Astrocyte of the spinal cord (primary cell): ENCODE data around the gene ESRRG.

Source experiments
- DNase-seq: peaks from one replicate; pipeline ENCODE4 v3.0.0; 2011; ENCODE audit warnings: low read depth, low spot score
- H3K4me3 ChIP-seq: 2 replicates; pipeline ENCODE4 v1.5.1; 2011; ENCODE audit warnings: low read depth, mild to moderate bottlenecking, low read length, moderate library complexity
- CTCF ChIP-seq: IDR thresholded peaks from 2 replicates; pipeline ENCODE4 v1.5.1; 2012; ENCODE audit warnings: low read depth, mild to moderate bottlenecking, low read length, inconsistent platforms
- in situ Hi-C: cut with HindIII; loops from 2 replicates; pipeline ENCODE4 v1.10.0; 2017; ENCODE audit warnings: low sequenced_read_pairs

Gene ESRRG

GRCh38 chr1:216627252-216627651, 96.0 kb downstream of the ESRRG start:
- no peak for TF ChIP-seq CTCF
- no peak overlapping the region for H3K4me3 ChIP-seq
- in situ Hi-C loops = no loop called here
- DNase-seq = no peak

GRCh38 chr1:216626394-216627067, 96.7 kb downstream of the ESRRG start:
- TF ChIP-seq CTCF = no peak
- in situ Hi-C loops = no loop called here

GRCh38 chr1:216621536-216621935, 101.7 kb downstream of the ESRRG start:
- in situ Hi-C loops = no loop called here
- no peak for DNase-seq

More at GRCh38 chr1:216626394-216627067, 96.7 kb downstream of the ESRRG start:
- no peak for DNase-seq
- no peak overlapping the region for H3K4me3 ChIP-seq

GRCh38 chr1:216617081-216617875, 106.0 kb downstream of the ESRRG start:
- no peak for DNase-seq

More at GRCh38 chr1:216621536-216621935, 101.7 kb downstream of the ESRRG start:
- TF ChIP-seq CTCF = no peak
- no peak overlapping the region for H3K4me3 ChIP-seq

GRCh38 chr1:216616425-216616824, 106.8 kb downstream of the ESRRG start:
- no peak for DNase-seq
- no peak overlapping the region for H3K4me3 ChIP-seq
- no peak for TF ChIP-seq CTCF
- in situ Hi-C loops = no loop called here

More at GRCh38 chr1:216617081-216617875, 106.0 kb downstream of the ESRRG start:
- in situ Hi-C loops = no loop called here
- TF ChIP-seq CTCF = no peak
- no peak overlapping the region for H3K4me3 ChIP-seq

- no peak overlapping the region for H3K4me3 ChIP-seq
- TF ChIP-seq CTCF = no peak
- in situ Hi-C loops = no loop called here
- DNase-seq = no peak
These were observed 109.0 kb downstream of the ESRRG start for GRCh38 chr1:216614011-216614934.
